Activated CD8-positive, alpha-beta memory T cell treated with anti-CD3 and anti-CD28 coated beads, Interleukin-2, amount 50 U/mL, for 24 hours (primary cell): ENCODE measurements around the gene EDEM3.
"Not testable (repeated sequence)": the region's sequence is repeated elsewhere in the genome, so short reads cannot be mapped to it uniquely, and the experiment has no call there.

ENCODE experiments used
- DNase-seq: peaks from one replicate; pipeline ENCODE4 v3.0.0-alpha.2; 2020; ENCODE audit errors: extremely low read depth

EDEM3 gene, protein sequence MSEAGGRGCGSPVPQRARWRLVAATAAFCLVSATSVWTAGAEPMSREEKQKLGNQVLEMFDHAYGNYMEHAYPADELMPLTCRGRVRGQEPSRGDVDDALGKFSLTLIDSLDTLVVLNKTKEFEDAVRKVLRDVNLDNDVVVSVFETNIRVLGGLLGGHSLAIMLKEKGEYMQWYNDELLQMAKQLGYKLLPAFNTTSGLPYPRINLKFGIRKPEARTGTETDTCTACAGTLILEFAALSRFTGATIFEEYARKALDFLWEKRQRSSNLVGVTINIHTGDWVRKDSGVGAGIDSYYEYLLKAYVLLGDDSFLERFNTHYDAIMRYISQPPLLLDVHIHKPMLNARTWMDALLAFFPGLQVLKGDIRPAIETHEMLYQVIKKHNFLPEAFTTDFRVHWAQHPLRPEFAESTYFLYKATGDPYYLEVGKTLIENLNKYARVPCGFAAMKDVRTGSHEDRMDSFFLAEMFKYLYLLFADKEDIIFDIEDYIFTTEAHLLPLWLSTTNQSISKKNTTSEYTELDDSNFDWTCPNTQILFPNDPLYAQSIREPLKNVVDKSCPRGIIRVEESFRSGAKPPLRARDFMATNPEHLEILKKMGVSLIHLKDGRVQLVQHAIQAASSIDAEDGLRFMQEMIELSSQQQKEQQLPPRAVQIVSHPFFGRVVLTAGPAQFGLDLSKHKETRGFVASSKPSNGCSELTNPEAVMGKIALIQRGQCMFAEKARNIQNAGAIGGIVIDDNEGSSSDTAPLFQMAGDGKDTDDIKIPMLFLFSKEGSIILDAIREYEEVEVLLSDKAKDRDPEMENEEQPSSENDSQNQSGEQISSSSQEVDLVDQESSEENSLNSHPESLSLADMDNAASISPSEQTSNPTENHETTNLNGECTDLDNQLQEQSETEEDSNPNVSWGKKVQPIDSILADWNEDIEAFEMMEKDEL

GRCh38 chr1:184754476-184755225 is at the start of gene EDEM3:
TSS of gene EDEM3 (minus strand) at chr1:184754858. CDS start at chr1:184754646, 212 bp downstream.
- DNase-seq, result peak; percentile 98

- no peak for DNase-seq
These were observed 49.6 kb upstream of the EDEM3 start for GRCh38 chr1:184804220-184804619.

DNA sequence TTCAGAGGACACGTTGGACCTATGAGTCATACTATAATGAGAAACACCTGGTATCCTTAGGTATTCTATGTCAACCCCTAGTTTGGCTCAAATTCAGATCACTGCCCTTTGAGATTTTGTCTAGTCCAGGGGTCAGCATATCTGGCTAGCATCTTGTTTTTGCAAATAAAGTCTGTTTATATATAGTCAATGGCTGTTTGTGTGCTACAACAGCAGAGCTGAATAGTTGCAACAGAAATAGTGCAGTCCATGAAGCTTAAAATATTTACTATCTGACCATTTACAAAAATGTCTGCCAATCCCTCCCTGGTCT is 48.5 kb upstream of the EDEM3 start:
- DNase-seq, result no peak

DNA sequence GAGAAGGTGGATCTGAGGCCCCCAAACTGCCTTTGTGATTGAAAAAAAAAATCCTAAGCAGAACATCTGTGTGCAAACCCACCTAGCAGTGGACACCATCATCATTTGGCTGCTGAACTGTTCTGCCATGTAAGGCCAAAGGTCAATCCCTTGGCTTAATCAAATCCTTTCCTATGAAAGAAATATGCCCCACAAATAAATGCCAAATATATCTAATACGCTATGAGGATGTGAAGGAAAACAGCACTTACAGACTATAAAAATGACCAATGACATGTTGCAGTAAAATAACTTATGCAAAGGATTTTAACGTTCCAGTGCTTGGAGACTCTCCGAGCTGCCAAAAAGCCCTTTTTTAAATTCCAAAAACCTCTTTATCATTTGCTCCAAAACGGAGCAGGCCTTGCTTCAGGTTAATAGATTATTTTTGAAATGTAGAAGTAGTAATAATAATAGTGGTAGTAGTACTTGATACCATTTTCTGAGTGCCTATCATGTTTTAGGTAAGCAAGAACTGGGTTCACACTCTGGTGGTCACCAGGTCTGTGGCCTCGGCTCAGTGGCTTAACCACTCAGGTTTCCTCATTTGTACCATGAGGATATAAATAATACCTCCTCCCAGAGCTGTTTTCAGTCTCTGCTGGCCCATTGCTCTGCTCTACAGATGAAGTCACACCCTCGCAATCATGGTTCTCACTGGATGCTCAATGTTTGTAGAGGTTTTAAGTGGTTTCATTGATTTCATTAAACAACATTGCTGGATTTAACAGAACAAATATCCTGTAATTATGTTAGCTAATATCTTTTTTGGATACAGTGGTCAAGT is 47.9 kb upstream of the EDEM3 start:
- DNase-seq, result no peak

- DNase-seq, result no peak
These were observed 46.8 kb upstream of the EDEM3 start for GRCh38 chr1:184801503-184801902.

- no peak for DNase-seq
These were observed 46.2 kb upstream of the EDEM3 start for GRCh38 chr1:184800876-184801275.

DNA sequence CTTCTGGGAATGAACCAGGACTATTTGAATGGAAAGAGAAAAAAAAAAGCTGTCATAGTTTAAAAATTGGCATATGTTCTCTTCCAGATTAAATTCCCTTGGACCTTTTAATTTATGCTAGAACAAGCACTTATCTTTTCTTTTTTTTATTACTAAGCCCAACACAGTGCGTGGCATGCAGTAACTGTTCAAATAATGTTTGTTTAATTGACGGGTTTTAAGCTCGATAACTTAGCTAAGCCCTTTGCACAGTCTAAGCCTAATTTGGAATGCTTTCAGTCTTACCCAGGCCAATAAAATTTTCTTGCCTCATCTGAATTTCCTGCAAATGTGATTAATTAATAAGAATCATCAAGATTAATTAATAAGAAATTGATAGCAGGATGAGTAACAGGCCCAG is 39.3 kb upstream of the EDEM3 start:
- DNase-seq, result no peak

- DNase-seq, result no peak
These were observed 37.9 kb upstream of the EDEM3 start for GRCh38 chr1:184792450-184792969.

GRCh38 chr1:184791550-184791900 is 36.9 kb upstream of the EDEM3 start:
- no peak for DNase-seq

- DNase-seq, result no peak
These were observed 36.2 kb upstream of the EDEM3 start for GRCh38 chr1:184790642-184791549.

DNA sequence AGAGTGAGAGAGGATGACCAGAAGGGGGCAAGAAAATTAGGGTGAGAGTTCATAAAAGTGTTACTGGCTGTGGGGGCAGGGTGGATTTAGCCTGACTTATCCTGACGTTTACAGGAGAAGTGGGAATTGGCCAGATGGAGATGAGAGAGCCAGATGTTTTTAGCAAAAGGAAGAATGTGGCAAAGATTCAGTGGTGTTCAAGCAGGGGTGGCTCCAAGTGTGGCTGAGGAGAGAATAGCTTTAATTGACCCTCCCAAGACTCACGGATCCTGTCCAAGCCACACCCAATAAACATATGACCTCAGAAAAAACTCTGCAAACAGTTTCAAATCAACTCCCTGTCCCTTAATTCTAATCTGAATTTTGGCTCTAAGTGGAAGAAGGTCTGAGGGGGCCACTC is 35.2 kb upstream of the EDEM3 start:
- no peak for DNase-seq

GRCh38 chr1:184788970-184789369 is 34.3 kb upstream of the EDEM3 start:
- DNase-seq, result no peak

DNA sequence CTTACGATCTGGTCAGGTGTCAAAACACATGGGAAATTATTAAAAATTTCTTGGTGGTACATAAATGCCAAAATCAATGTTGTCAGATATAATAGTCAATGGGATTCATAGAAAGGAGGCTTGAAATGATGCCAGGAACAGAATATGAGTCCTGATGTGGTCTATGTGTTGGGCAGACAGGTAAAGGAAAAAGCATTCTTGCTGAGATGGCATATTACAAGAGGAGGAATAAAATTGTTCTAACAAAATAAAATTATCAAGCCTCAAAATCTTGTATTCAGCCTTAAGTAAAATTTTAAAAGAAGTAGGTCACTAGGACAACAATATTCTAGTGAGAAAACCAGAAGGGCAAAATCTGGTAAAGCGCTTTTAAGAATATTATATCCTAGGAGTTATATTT is 30.9 kb upstream of the EDEM3 start:
- DNase-seq, result no peak

DNA sequence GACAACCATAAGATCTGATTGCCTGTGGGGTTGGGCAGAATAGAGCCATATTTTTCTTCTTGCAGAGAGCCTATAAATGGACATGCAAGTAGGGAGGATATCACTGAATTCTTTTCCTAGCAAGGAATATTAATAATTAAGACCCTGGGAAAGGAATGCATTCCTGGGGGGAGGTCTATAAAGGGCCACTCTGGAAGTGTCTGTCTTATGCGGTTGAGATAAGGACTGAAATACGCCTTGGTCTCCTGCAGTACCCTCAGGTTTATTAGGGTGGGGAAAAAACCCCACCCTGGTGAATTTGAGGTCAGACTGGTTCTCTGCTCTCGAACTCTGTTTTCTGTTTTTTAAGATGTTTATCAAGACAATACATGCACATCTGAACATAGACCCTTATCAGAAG is 29.1 kb upstream of the EDEM3 start:
- DNase-seq, result not testable (repeated sequence)

- DNase-seq, result no peak
These were observed 27.3 kb upstream of the EDEM3 start for GRCh38 chr1:184781941-184782340.

DNA sequence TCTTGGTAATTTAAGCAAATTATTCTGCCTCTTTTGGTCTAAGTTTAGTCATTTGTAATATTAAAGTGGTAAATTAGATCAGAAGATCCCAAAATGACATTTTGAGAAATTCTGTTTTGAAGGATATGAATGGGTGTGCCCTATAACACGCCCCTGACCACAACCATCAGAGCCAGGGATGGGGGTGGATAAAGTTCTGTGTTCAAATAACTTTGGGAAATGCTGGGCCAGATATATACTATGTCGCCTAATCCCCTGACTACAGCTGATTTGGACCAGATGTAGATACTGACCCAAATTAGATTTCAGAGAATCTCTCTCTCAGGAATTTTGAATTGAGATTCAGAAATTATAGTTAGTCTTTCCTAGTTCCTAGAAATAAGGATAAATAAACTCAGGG is 21.2 kb upstream of the EDEM3 start:
- no peak for DNase-seq

- no peak for DNase-seq
These were observed 20.7 kb upstream of the EDEM3 start for GRCh38 chr1:184775329-184775728.

DNA sequence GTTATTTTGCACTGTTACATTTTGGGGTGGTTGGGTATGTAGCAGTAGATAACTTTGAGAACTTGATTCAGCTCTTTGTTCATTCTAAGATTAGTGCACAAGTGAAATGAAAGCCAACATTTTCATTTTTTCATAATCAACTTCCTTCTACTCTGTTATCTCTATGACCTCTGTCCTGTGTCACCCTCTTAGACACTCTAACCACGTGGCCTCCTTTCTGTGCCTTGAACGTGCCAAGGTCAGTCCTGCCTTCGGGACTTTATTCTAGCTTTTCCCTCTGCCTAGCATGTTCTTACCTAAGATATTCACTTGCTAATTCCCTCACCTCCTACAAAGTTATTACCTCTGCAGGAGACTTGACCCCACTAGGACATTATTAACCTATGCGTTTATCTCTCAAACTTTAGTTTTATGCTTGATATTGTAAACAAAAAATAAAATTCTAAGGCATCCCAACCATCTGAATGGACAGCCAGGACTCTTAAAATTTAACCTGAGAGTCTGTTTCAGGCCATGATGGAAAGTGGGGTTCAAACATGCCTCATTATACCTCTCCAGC is 19.2 kb upstream of the EDEM3 start:
- DNase-seq, result no peak

DNA sequence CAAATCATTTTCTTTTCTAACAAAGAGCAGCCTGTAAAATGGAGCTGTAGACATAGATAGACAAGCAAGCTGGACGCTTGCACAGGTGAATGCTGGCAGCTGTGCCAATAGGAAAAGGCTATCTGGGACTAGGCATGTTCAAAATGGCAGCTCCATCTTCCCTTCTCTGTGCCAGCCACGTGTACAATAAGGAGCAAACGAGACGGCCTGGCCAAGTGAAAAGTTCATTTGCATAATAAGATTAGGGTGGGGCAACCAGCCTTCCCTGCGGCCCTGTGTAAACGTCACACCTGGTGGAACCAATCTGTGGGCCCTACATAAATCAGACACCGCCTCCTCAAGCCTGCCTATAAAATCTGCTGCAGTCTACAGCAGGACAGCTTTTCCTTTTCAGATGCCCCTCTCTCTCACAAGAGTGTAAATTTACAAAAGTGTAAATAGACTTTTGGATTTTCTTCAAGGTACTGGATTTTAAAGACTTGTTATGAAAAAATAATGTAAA is 16.6 kb upstream of the EDEM3 start:
- no peak for DNase-seq
